HG02973 (cell line): ENCODE measurements around the gene LIMS2.

Experiments used
- ATAC-seq: cut with Tn5 transposase; IDR thresholded peaks from one replicate; pipeline ENCODE4 v1.9.1; 2021; ENCODE audit warnings: moderate library complexity; ENCODE audit not compliant: unreplicated experiment

Gene LIMS2

DNA sequence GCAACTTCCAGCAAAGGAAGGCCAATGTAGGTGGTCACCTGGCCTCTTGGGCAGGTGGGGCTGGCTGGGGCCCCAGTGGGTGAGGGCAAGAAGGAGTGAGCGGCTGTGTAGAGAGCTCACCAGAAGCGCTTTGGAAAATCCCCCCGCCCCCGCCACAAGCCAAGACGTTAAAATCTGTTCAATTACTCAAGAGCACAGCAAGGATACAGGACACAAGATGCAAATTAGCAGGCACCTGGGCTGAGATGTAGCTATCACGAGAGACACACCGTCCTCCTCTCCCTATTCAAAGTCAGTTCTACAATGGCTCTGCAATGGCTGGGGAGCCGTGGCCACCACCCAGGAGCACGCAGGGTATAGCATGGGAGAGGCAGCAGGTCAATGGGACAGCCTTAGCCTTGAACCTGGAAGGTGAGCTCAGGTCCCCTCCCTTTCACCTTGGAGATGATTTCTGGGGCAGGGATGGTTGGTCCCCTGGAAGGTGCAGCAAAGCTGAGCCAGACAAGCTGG lies 67.9 kb downstream of the LIMS2 start:
- no peak for ATAC-seq

DNA sequence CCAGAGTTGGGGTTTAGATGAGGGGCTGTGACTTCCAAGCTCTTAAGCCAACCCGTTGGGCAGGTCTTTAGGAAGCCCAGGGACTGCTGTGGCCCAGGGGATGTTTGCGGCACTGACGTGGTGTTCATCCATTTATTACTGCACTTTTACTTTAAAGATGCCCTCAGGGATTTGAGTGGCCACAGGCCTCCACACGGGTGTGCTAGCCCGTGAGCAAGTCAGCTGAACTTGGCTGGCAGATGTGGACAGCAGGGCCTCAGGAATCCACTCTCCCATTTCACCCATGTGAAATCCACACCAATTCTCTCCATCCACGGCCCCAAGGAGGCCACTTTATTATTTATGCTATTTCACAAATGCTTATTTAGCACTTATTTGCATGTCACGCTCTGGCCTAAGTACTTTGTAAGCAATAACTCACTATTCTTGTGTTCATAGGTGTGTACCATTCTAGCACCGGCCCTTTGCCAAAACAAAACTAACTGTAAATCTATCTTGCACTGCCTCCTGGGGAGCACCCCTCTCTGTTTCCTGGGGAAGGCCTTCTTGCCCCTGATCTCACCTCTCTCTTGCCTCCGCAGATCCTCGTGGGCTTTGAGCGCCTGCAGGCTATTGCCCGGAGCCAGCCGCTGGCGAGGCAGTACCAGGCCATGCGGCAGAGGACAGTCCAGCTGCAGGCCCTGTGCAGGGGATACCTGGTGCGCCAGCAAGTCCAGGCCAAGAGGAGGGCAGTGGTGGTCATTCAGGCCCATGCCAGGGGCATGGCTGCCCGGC lies 68.5 kb downstream of the LIMS2 start:
- ATAC-seq: no peak

- ATAC-seq: no peak
These were observed 69.6 kb downstream of the LIMS2 start for GRCh38 chr2:127605691-127606263.

GRCh38 chr2:127604986-127605385 lies 70.3 kb downstream of the LIMS2 start:
- no peak for ATAC-seq

DNA sequence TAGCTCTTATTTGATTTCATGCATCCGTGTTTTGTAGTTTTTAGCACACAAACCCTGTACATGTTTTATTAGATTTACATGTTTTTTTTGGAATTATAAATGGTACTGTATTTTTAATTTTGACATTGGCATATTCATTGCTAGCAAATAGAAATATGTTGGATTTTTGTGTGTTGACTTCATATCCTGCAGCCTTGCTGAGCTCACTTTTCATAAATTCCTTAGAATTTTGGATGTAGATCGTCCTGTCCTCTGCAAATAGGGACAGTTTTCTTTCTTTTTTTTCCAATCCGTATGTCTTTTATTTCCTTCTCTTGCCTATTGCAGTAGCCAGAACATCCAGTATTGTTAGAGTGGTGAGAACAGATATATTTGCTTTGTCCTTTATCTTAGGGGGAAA lies 76.1 kb downstream of the LIMS2 start:
- no peak for ATAC-seq

DNA sequence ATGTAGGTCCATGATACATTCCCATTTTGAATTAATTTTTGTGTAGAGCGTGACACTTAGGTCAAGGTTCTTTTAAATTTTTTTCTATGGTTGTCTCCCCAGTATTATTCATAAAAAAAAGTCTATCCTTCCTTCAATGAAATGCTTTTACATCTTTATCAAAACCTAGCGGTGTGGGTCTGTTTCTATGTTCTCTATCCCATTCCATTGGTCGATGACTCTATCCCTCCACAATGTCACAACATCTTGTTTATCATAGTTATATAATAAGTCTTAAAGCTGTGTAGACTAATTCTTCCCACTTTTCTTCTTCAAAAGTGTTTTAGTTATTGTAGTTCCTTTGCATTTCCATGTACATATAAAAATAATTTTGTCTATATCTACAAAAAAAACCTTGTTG lies 76.6 kb downstream of the LIMS2 start:
- ATAC-seq: no peak

DNA sequence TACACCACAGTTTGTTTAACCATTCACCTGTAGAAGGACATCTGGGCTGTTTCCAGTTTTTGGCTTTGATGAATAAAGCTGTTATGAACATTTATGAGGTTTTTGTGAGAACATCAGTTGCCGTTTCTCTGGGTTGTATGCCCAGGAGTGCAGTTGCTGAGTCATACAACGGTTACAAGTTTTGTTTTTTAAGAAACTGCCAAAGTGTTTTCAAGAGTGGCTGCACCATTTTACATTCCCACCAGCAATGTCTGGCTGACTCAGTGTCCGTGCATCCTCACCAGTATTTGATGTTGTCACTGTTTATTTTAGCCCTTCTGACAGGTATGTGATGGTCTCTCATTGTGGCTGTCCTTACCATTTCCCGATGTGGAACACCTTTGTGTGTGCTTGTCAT lies 77.3 kb downstream of the LIMS2 start:
- no peak for ATAC-seq

DNA sequence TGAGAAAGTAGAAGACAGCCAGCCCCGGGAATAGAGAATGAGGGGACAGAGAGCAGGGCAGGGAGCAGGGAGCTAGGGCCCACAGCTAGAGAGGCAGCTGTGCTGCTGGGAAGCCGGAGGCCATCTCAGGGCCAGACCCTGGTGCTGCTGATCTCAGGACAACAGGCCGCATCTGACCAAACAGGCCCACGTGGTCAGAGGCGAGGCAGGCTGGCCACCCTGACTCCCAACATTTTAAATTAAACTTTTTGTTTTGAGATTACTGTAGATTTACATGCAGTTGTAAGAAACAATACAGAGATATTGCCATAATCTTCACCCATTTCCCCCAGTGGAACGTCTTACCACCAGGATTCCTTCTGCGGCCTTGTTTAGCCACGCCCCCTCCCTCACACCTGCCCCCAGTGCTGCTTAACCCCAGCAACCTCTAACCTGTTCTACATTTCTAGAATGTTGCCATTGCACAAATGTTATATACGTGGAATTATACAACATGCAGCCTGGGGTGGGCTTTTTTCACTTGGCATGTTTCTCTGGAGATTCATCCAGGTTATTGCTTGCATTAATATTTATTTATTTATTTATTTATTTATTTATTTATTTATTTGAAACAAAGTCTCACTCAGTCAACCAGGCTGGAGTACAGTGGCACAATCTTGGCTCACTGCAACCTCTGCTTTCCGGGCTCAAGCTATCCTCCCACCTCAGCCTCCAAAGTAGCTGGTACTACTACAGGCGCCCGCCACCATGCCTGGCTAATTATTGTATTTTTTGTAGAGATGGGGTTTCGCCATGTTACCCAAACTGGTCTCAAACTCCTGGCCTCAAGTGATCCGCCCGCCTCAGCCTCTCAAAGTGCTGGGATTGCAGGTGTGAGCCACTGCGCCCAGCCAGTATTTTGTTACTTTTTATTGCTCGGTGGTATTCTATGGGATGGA lies 78.0 kb downstream of the LIMS2 start:
- ATAC-seq: no peak

- ATAC-seq: no peak
These were observed 78.9 kb downstream of the LIMS2 start for GRCh38 chr2:127596311-127597045.

GRCh38 chr2:127594116-127594591 lies 81.2 kb downstream of the LIMS2 start:
- ATAC-seq: no peak

- no peak for ATAC-seq
These were observed 81.9 kb downstream of the LIMS2 start for GRCh38 chr2:127593228-127594115.

DNA sequence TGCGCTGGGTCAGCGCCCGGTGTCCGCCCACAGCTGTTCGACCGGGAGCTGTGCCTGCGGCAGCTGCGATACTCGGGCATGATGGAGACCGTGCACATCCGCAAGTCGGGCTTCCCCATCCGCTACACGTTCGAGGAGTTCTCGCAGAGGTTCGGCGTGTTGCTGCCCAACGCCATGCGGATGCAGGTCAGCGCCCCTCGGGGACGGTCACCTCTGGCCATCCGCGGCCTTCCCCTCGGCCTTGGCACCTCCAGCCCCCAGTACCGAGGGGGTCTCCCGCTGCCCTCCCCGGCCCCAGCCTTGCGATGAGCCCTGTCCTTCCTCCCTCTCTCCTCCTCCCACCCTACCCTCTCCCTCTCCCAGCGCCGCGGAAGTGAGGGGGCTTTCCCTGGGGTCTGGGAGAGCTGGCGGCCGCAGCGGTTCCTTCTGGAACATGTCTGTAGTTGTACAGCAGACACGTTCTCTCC lies 82.5 kb downstream of the LIMS2 start:
- no peak for ATAC-seq

GRCh38 chr2:127591221-127591923 lies 84.0 kb downstream of the LIMS2 start:
- ATAC-seq: peak; percentile 72

- no peak for ATAC-seq
These were observed 84.7 kb downstream of the LIMS2 start for GRCh38 chr2:127590386-127591190.

DNA sequence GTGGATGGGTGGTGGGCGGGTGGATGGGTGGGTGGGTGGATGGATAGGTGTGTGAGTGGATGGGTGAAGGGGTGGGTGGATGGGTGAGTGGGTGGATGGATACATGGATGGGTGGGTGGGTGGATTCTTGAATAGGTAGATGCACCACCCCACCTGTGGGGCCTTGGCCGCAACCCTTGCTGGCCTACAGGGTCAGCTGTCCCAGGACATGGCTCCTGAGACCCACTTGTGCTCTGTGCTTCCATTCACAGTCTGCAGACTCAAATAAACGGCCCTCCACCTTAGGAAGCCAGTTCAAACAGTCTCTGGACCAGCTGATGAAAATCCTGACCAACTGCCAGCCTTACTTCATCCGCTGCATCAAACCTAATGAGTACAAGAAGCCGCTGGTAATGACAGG lies 85.5 kb downstream of the LIMS2 start:
- ATAC-seq: no peak

DNA sequence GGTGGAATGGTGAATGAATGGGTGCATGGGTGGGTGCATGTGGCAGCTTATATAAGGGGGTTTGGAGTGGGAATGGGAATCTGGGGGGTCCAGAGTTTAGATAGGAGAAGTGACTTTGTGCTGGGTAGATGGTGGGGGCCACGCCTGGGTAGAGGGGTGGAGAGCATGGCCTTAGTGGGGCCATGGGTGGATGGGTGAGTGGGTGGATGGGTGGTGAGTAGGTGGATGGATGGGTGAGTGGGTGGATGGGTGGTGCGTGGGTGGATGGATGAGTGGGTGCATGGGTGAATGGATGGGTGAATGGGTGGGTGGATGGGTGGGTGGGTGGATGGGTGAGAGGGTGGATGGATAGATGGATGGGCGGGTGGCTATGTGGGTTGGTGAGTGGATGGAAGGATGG lies 86.0 kb downstream of the LIMS2 start:
- ATAC-seq: no peak
